K562 (cell line): ENCODE data around the gene HIRIP3. TPM values are rescaled to one million over a fixed set of nuclear protein-coding genes. Genes with fewer than 3 reads are reported as not detected.

Experiments
- BRD9 ChIP-seq: fragments of 450-650 bp; IDR thresholded peaks from 2 replicates; pipeline ENCODE4 v1.6.1; 2018; ENCODE audit warnings: low read depth; ENCODE audit not compliant: partially characterized antibody
- ESRRA ChIP-seq: fragments of 450-650 bp; IDR thresholded peaks from 2 replicates; pipeline ENCODE4 v1.6.1; 2014; ENCODE audit warnings: low read depth, mild to moderate bottlenecking, moderate library complexity, borderline replicate concordance
- FOXA3 ChIP-seq, 2 experiments: fragments of 450-650 bp in 1 of 2; sonication (generic) in 1 of 2; formaldehyde crosslinking; IDR thresholded peaks in 1 of 2; conservative IDR thresholded peaks in 1 of 2; 2 replicates each; pipeline versions ENCODE4 v1.4.0 to v1.8.0; 2020 to 2022; ENCODE audit warnings: mild to moderate bottlenecking in 2 of 2, missing genetic modification reagents in 1 of 2
- HIVEP1 ChIP-seq: fragments of 250-450 bp; sonication (Bioruptor Pico); IDR thresholded peaks from 2 replicates; pipeline ENCODE4 v1.4.0; 2020; ENCODE audit warnings: mild to moderate bottlenecking
- MTA3 ChIP-seq: fragments of 450-650 bp; formaldehyde crosslinking; IDR thresholded peaks from 2 replicates; pipeline ENCODE4 v1.6.1; 2017; ENCODE audit warnings: mild to moderate bottlenecking, borderline replicate concordance
- NONO ChIP-seq, 2 experiments: fragments of 200-400 bp in 1 of 2; fragments of 450-650 bp in 1 of 2; formaldehyde crosslinking in 1 of 2; IDR thresholded peaks; 2 replicates each; pipeline ENCODE4 v1.6.1; 2017; ENCODE audit warnings: low read depth in 2 of 2, mild to moderate bottlenecking in 2 of 2, moderate library complexity in 2 of 2, low read length in 1 of 2
- RCOR1 ChIP-seq, 2 experiments: IDR thresholded peaks; 2 replicates each; pipeline ENCODE4 v1.6.1; 2012; ENCODE audit warnings: low read depth in 2 of 2, low read length in 2 of 2, borderline replicate concordance in 1 of 2, improper control_type of control experiment in 1 of 2
- RFX5 ChIP-seq: IDR thresholded peaks from 2 replicates; pipeline ENCODE4 v1.6.1; 2011; ENCODE audit warnings: low read depth, mild to moderate bottlenecking, improper control_type of control experiment, low read length
- RUNX1 ChIP-seq: sonication (generic); IDR thresholded peaks from 2 replicates; pipeline ENCODE4 v1.6.1; 2016; ENCODE audit warnings: antibody characterized with exemption, low read depth
- STAT5B ChIP-seq: fragments of 250-450 bp; sonication (Bioruptor Pico); IDR thresholded peaks from 2 replicates; pipeline ENCODE4 v1.8.0; 2021; ENCODE audit warnings: mild to moderate bottlenecking, inconsistent platforms
- polyA plus RNA-seq, 8 experiments: library from polyadenylated mRNA; depleted of rRNA in 4 of 8; stranded (reverse) in 5 of 8; unstranded in 3 of 8; fragments of >200 nt; fragmentation: Nextera tagmentation in 2 of 8; fragmentation: Illumina TruSeq in 1 of 8; extraction: Ambion mirVana in 2 of 8; extraction: Trizol in 1 of 8; gene quantifications; 2 replicates each; pipeline versions ENCODE4 v1.2.1 to v1.2.3, GENCODE V29; 2011 to 2014; ENCODE audit warnings: inconsistent platforms in 1 of 8, missing spikeins in 1 of 8
- total RNA-seq, 7 experiments: library from RNA; depleted of rRNA in 6 of 7; stranded (reverse); fragments of >200 nt in 6 of 7; fragmentation: Illumina TruSeq in 2 of 7; extraction: Trizol in 2 of 7; gene quantifications; 2 replicates each; pipeline versions ENCODE4 v1.2.1 to v1.2.3, GENCODE V29; 2011 to 2021; ENCODE audit warnings: low replicate concordance in 1 of 7
- TF ChIP-seq, protein P1 (sequence below), 2 experiments: fragments of 250-450 bp in 1 of 2; fragments of 450-650 bp in 1 of 2; sonication (Bioruptor Pico) in 1 of 2; IDR thresholded peaks; 2 replicates each; pipeline versions ENCODE4 v1.6.1 to v1.8.0; 2016 to 2021; ENCODE audit warnings: mild to moderate bottlenecking in 2 of 2, moderate library complexity in 2 of 2, missing compliant biosample characterization in 1 of 2, missing genetic modification characterization in 1 of 2
- TF ChIP-seq, protein P2 (sequence below): fragments of 450-650 bp; IDR thresholded peaks from 2 replicates; pipeline ENCODE4 v1.6.1; 2016; ENCODE audit warnings: borderline replicate concordance
- TF ChIP-seq, protein P3 (sequence below), 3 experiments: fragments of 200-800 bp in 1 of 3; fragments of 250-450 bp in 1 of 3; fragments of 450-650 bp in 1 of 3; sonication (Bioruptor Pico) in 1 of 3; sonication (Bioruptor generic) in 1 of 3; formaldehyde crosslinking in 1 of 3; IDR thresholded peaks; 2 replicates each; pipeline versions ENCODE4 v1.6.1 to v1.8.0; 2016 to 2022; ENCODE audit warnings: mild to moderate bottlenecking in 2 of 3, missing genetic modification characterization in 2 of 3, missing compliant biosample characterization in 1 of 3, moderate library complexity in 1 of 3
- TF ChIP-seq, protein P4 (sequence below): fragments of 450-650 bp; IDR thresholded peaks from 2 replicates; pipeline ENCODE4 v1.6.1; 2017; ENCODE audit warnings: antibody characterized with exemption, mild to moderate bottlenecking

Gene HIRIP3
- total and polyA plus RNA-seq, 9 of the 15 experiments (the other 6 are each of a cell fraction or from before 2014, with no cell fraction given), result 3.3 to 38.2 (median 18.2) TPM

DNA sequence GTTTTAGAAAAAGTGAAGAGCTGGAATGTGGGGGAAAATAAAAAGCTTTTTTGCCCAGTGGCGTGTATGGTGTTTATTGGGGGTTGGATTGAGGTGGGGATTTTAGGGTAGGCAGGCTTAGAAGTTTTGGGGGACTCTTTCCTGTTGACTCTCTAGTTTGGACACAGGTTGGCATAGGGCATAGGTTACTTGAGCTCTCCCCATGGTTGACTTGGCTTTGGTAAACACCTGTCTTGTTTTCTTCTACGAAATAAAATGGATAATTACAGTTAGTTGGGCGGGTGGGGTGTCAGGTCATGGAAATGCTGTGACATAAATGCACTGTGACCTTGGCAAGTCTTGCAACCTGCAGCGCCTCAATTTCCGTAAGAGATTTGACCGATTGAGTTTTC, 22.4 kb downstream of the HIRIP3 start (continued):
- no peak for TF ChIP-seq ESRRA
- no peak for TF ChIP-seq RUNX1
- no peak for TF ChIP-seq HIVEP1 (CRISPR knock-in tag)
- TF ChIP-seq, protein P1, sequence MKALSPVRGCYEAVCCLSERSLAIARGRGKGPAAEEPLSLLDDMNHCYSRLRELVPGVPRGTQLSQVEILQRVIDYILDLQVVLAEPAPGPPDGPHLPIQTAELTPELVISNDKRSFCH (CRISPR knock-in tag; IDR thresholded peaks at IDR 0.05), result no peak
- TF ChIP-seq, protein P1 (tag; IDR thresholded peaks at IDR 0.05), result peak; percentile 83; the same call in 1 of the 2 replicates
- TF ChIP-seq FOXA3 (CRISPR knock-in tag; conservative IDR thresholded peaks at IDR 0.05 in 1 of 2, IDR thresholded peaks at IDR 0.05 in 1 of 2), result 0 out of 4 replicates have a peak, but pooled peaks of 1 of the 2 experiments have one; percentile 14
- TF ChIP-seq, protein P2, sequence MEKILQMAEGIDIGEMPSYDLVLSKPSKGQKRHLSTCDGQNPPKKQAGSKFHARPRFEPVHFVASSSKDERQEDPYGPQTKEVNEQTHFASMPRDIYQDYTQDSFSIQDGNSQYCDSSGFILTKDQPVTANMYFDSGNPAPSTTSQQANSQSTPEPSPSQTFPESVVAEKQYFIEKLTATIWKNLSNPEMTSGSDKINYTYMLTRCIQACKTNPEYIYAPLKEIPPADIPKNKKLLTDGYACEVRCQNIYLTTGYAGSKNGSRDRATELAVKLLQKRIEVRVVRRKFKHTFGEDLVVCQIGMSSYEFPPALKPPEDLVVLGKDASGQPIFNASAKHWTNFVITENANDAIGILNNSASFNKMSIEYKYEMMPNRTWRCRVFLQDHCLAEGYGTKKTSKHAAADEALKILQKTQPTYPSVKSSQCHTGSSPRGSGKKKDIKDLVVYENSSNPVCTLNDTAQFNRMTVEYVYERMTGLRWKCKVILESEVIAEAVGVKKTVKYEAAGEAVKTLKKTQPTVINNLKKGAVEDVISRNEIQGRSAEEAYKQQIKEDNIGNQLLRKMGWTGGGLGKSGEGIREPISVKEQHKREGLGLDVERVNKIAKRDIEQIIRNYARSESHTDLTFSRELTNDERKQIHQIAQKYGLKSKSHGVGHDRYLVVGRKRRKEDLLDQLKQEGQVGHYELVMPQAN, result no peak
- TF ChIP-seq STAT5B (CRISPR knock-in tag), result no peak
- TF ChIP-seq, protein P3, sequence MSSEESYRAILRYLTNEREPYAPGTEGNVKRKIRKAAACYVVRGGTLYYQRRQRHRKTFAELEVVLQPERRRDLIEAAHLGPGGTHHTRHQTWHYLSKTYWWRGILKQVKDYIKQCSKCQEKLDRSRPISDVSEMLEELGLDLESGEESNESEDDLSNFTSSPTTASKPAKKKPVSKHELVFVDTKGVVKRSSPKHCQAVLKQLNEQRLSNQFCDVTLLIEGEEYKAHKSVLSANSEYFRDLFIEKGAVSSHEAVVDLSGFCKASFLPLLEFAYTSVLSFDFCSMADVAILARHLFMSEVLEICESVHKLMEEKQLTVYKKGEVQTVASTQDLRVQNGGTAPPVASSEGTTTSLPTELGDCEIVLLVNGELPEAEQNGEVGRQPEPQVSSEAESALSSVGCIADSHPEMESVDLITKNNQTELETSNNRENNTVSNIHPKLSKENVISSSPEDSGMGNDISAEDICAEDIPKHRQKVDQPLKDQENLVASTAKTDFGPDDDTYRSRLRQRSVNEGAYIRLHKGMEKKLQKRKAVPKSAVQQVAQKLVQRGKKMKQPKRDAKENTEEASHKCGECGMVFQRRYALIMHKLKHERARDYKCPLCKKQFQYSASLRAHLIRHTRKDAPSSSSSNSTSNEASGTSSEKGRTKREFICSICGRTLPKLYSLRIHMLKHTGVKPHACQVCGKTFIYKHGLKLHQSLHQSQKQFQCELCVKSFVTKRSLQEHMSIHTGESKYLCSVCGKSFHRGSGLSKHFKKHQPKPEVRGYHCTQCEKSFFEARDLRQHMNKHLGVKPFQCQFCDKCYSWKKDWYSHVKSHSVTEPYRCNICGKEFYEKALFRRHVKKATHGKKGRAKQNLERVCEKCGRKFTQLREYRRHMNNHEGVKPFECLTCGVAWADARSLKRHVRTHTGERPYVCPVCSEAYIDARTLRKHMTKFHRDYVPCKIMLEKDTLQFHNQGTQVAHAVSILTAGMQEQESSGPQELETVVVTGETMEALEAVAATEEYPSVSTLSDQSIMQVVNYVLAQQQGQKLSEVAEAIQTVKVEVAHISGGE (CRISPR knock-in tag; IDR thresholded peaks at IDR 0.05), result no peak
- TF ChIP-seq RCOR1 (IDR thresholded peaks at IDR 0.05; ENCODE audit: borderline replicate concordance in 1 of 2, low read depth in 2 of 2, low read length in 2 of 2), result no peak
- no peak for TF ChIP-seq MTA3
- no peak for TF ChIP-seq BRD9
- TF ChIP-seq, protein P4, sequence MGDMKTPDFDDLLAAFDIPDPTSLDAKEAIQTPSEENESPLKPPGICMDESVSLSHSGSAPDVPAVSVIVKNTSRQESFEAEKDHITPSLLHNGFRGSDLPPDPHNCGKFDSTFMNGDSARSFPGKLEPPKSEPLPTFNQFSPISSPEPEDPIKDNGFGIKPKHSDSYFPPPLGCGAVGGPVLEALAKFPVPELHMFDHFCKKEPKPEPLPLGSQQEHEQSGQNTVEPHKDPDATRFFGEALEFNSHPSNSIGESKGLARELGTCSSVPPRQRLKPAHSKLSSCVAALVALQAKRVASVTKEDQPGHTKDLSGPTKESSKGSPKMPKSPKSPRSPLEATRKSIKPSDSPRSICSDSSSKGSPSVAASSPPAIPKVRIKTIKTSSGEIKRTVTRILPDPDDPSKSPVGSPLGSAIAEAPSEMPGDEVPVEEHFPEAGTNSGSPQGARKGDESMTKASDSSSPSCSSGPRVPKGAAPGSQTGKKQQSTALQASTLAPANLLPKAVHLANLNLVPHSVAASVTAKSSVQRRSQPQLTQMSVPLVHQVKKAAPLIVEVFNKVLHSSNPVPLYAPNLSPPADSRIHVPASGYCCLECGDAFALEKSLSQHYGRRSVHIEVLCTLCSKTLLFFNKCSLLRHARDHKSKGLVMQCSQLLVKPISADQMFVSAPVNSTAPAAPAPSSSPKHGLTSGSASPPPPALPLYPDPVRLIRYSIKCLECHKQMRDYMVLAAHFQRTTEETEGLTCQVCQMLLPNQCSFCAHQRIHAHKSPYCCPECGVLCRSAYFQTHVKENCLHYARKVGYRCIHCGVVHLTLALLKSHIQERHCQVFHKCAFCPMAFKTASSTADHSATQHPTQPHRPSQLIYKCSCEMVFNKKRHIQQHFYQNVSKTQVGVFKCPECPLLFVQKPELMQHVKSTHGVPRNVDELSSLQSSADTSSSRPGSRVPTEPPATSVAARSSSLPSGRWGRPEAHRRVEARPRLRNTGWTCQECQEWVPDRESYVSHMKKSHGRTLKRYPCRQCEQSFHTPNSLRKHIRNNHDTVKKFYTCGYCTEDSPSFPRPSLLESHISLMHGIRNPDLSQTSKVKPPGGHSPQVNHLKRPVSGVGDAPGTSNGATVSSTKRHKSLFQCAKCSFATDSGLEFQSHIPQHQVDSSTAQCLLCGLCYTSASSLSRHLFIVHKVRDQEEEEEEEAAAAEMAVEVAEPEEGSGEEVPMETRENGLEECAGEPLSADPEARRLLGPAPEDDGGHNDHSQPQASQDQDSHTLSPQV, result no peak
- no peak for TF ChIP-seq NONO (IDR thresholded peaks at IDR 0.05; ENCODE audit: low read depth in 2 of 2, low read length in 1 of 2)
- no peak for TF ChIP-seq RFX5
